Measurements from ENCODE around the gene KRTAP5-3. TPM values are rescaled to one million over a fixed set of nuclear protein-coding genes. Genes with fewer than 3 reads are reported as not detected.
A peak's percentile ranks its signal among the peaks of the same experiment; 100 is the strongest.
"Not testable (repeated sequence)": the region's sequence is repeated elsewhere in the genome, so short reads cannot be mapped to it uniquely, and the experiment has no call there.

The KRTAP5-3 gene
- total RNA-seq, 1 experiment from 2014 or later: not detected

DNA sequence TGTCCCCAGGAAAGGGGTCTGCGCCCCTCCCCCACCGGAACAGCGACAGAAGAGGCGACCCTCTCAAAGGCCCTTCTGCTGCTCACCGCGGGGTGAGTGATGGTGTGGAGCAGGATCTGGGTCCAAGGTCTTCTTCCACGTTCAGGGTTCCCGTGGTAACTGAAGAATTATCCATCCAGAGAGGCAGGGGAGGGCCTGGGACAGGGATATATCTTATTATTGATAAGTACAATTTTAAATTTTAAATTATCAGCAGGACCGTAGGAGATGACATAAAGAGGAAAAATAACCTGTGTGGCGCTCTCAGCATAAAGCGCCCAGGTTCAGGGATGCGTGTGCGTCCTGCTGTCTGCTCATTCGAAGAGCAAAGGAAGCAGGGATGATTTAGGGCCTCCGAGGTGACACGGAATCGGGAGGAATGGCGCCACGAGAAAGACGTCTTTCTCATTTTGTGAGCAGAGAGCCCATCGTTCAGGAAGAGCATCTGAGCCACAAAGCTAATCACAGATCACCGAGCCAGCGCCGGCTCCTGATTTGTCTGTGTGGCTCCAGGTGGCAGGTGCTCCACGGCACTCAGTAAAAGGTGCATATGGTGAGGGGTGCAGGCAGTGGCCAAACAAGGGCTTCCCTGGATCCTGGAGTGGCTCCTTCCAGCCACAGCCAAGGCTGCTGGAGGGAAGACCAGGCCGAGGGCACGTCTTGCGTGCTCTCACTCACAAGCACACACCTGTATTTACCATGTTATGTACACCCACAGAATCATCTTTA, 40.6 kb upstream of the KRTAP5-3 start:
- Histone ChIP-seq H3K27me3 (peaks cover 3% of the 10 kb centered on the region; the same call in 1 of the 2 replicates), H3K4me1 (peaks cover 28% of the 10 kb centered on the region), H3K9me3 (replicated peaks) (no peaks in the 10 kb centered on the region), H3K36me3 (no peaks in the 10 kb centered on the region), H3K27ac (no peak overlapping the region), H3K4me3 (no peak overlapping the region)
- no peak for DNase-seq

GRCh38 chr11:1647901-1648652, 39.8 kb upstream of the KRTAP5-3 start:
- DNase-seq: no peak
- H3K4me1 ChIP-seq: peaks cover 21% of the 10 kb centered on the region
- peaks cover 3% of the 10 kb centered on the region; the same call in 1 of the 2 replicates for H3K27me3 ChIP-seq
- H3K9me3 ChIP-seq (replicated peaks): no peaks in the 10 kb centered on the region
- no peak overlapping the region for H3K27ac ChIP-seq
- H3K36me3 ChIP-seq: no peaks in the 10 kb centered on the region
- no peak overlapping the region for H3K4me3 ChIP-seq

DNA sequence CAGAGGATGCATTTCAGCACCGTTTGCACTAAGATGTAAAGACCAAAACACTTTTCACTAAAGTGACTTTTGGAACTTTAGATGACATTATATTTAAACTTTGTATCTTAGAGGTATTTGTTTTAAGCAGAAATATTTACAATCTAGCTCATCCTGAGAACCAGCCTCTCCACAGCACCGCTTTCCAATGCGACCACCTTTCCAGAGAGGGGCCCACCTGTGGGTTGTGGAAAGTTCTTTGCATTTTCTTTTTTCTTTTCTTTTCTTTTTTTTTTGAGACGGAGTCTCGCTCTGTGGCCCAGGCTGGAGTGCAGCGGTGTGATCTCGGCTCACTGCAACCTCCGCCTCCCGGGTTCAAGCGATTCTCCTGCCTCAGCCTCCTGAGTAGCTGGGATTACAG, 38.3 kb upstream of the KRTAP5-3 start:
- DNase-seq; H3K4me1 ChIP-seq; H3K4me3 ChIP-seq; H3K9me3 ChIP-seq (replicated peaks); H3K27me3 ChIP-seq; H3K36me3 ChIP-seq; H3K27ac ChIP-seq: not testable (repeated sequence)

GRCh38 chr11:1645357-1645821, 37.1 kb upstream of the KRTAP5-3 start:
- H3K9me3 ChIP-seq (replicated peaks): no peaks in the 10 kb centered on the region
- H3K36me3 ChIP-seq: no peaks in the 10 kb centered on the region
- H3K4me3 ChIP-seq: no peak overlapping the region
- no peaks in the 10 kb centered on the region for H3K4me1 ChIP-seq
- H3K27me3 ChIP-seq: peaks cover 6% of the 10 kb centered on the region; the same call in 1 of the 2 replicates
- H3K27ac ChIP-seq: no peak overlapping the region
- no peak for DNase-seq

GRCh38 chr11:1644601-1645356, 36.5 kb upstream of the KRTAP5-3 start:
- H3K4me1 ChIP-seq: no peaks in the 10 kb centered on the region
- no peak overlapping the region for H3K4me3 ChIP-seq
- H3K36me3 ChIP-seq: no peaks in the 10 kb centered on the region
- H3K27ac ChIP-seq: no peak overlapping the region
- H3K9me3 ChIP-seq (replicated peaks): no peaks in the 10 kb centered on the region
- DNase-seq: no peak
- peaks cover 6% of the 10 kb centered on the region; the same call in 1 of the 2 replicates for H3K27me3 ChIP-seq

- no peak for DNase-seq
- Histone ChIP-seq H3K36me3 (no peaks in the 10 kb centered on the region), H3K27me3 (peaks cover 12% of the 10 kb centered on the region; the same call in 1 of the 2 replicates), H3K4me1 (peaks cover 10% of the 10 kb centered on the region), H3K27ac (no peak overlapping the region), H3K4me3 (no peak overlapping the region), H3K9me3 (replicated peaks) (no peaks in the 10 kb centered on the region)
These were observed 35.0 kb upstream of the KRTAP5-3 start for GRCh38 chr11:1643146-1643690.

- Histone ChIP-seq H3K27ac (no peak overlapping the region), H3K4me1 (peaks cover 10% of the 10 kb centered on the region), H3K27me3 (peaks cover 12% of the 10 kb centered on the region; the same call in 1 of the 2 replicates), H3K36me3 (no peaks in the 10 kb centered on the region), H3K4me3 (no peak overlapping the region), H3K9me3 (replicated peaks) (no peaks in the 10 kb centered on the region)
- no peak for DNase-seq
These were observed 34.3 kb upstream of the KRTAP5-3 start for GRCh38 chr11:1642288-1643145.

DNA sequence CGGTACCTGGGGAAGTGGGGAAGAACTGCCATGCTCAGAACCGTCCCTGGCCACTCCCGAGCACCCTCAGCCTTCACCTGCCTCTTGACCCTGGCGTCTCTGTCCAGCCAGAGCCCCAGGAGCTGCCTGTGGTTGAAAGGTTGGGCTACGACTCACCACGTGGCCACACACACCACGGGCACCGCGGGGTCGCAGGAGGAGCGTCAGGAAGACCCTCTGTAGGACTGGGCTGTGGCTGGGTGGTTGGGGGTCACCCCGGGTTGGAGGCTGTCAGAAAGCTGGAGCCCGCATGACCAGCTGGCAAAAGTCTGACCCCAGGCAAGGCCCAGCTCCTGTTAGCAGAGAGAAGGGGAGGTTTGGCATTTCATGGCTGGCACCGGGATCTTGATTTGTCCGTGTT, 32.8 kb upstream of the KRTAP5-3 start:
- no peak for DNase-seq
- Histone ChIP-seq H3K4me1 (peaks cover 10% of the 10 kb centered on the region), H3K9me3 (replicated peaks) (no peaks in the 10 kb centered on the region), H3K27ac (no peak overlapping the region), H3K27me3 (peaks cover 12% of the 10 kb centered on the region; the same call in 1 of the 2 replicates), H3K36me3 (no peaks in the 10 kb centered on the region), H3K4me3 (no peak overlapping the region)

- Histone ChIP-seq H3K27ac (no peak overlapping the region), H3K4me3 (no peak overlapping the region), H3K36me3 (no peaks in the 10 kb centered on the region), H3K27me3 (peaks cover 9% of the 10 kb centered on the region; the same call in 1 of the 2 replicates), H3K4me1 (peaks cover 10% of the 10 kb centered on the region), H3K9me3 (replicated peaks) (no peaks in the 10 kb centered on the region)
- peak; percentile 27 to 62 for DNase-seq
These were observed 32.0 kb upstream of the KRTAP5-3 start for GRCh38 chr11:1640076-1640946.

- DNase-seq: no peak
- Histone ChIP-seq H3K4me1 (peaks cover 10% of the 10 kb centered on the region), H3K27me3 (peaks cover 9% of the 10 kb centered on the region; the same call in 1 of the 2 replicates), H3K27ac (no peak overlapping the region), H3K4me3 (no peak overlapping the region), H3K9me3 (replicated peaks) (no peaks in the 10 kb centered on the region), H3K36me3 (no peaks in the 10 kb centered on the region)
These were observed 31.4 kb upstream of the KRTAP5-3 start for GRCh38 chr11:1639666-1640065.

- Histone ChIP-seq H3K9me3 (replicated peaks) (no peaks in the 10 kb centered on the region), H3K27ac (no peak overlapping the region), H3K4me1 (peaks cover 10% of the 10 kb centered on the region), H3K36me3 (no peaks in the 10 kb centered on the region), H3K4me3 (no peak overlapping the region), H3K27me3 (peaks cover 9% of the 10 kb centered on the region; the same call in 1 of the 2 replicates)
- peak; percentile 43 to 65 for DNase-seq
These were observed 30.9 kb upstream of the KRTAP5-3 start for GRCh38 chr11:1639102-1639620.

- H3K4me1 ChIP-seq: peaks cover 10% of the 10 kb centered on the region
- no peaks in the 10 kb centered on the region for H3K36me3 ChIP-seq
- no peak overlapping the region for H3K27ac ChIP-seq
- H3K4me3 ChIP-seq: no peak overlapping the region
- H3K27me3 ChIP-seq: peaks cover 9% of the 10 kb centered on the region; the same call in 1 of the 2 replicates
- H3K9me3 ChIP-seq (replicated peaks): no peaks in the 10 kb centered on the region
- no peak for DNase-seq
These were observed 30.1 kb upstream of the KRTAP5-3 start for GRCh38 chr11:1638344-1638743.

GRCh38 chr11:1637628-1638027, 29.4 kb upstream of the KRTAP5-3 start:
- no peak overlapping the region for H3K27ac ChIP-seq
- no peak overlapping the region for H3K4me3 ChIP-seq
- no peak for DNase-seq
- H3K4me1 ChIP-seq: peaks cover 10% of the 10 kb centered on the region
- H3K36me3 ChIP-seq: no peaks in the 10 kb centered on the region
- no peaks in the 10 kb centered on the region for H3K9me3 ChIP-seq (replicated peaks)
- peaks cover 9% of the 10 kb centered on the region; the same call in 1 of the 2 replicates for H3K27me3 ChIP-seq
